ENCODE measurements around the gene PDE4B. TPM values are rescaled to one million over a fixed set of nuclear protein-coding genes. Genes with fewer than 3 reads are reported as not detected.

Gene PDE4B
- total and polyA plus RNA-seq, 2 of the 13 experiments (the other 11 are each of a cell fraction or from before 2014, with no cell fraction given) = not detected

- TF ChIP-seq, protein P1, sequence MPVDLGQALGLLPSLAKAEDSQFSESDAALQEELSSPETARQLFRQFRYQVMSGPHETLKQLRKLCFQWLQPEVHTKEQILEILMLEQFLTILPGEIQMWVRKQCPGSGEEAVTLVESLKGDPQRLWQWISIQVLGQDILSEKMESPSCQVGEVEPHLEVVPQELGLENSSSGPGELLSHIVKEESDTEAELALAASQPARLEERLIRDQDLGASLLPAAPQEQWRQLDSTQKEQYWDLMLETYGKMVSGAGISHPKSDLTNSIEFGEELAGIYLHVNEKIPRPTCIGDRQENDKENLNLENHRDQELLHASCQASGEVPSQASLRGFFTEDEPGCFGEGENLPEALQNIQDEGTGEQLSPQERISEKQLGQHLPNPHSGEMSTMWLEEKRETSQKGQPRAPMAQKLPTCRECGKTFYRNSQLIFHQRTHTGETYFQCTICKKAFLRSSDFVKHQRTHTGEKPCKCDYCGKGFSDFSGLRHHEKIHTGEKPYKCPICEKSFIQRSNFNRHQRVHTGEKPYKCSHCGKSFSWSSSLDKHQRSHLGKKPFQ (CRISPR knock-in tag; IDR thresholded peaks at IDR 0.05; ENCODE audit: insufficient replicate concordance) = no peak
- no peak for TF ChIP-seq CBX1 (IDR thresholded peaks at IDR 0.05; ENCODE audit: low read depth)
- TF ChIP-seq, protein P2, sequence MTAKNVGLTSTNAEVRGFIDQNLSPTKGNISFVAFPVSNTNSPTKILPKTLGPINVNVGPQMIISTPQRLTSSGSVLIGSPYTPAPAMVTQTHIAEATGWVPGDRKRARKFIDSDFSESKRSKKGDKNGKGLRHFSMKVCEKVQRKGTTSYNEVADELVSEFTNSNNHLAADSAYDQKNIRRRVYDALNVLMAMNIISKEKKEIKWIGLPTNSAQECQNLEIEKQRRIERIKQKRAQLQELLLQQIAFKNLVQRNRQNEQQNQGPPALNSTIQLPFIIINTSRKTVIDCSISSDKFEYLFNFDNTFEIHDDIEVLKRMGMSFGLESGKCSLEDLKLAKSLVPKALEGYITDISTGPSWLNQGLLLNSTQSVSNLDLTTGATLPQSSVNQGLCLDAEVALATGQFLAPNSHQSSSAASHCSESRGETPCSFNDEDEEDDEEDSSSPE (CRISPR knock-in tag; IDR thresholded peaks at IDR 0.05) = no peak
- TF ChIP-seq ZNF260 (CRISPR knock-in tag; IDR thresholded peaks at IDR 0.05; ENCODE audit: borderline replicate concordance, low read depth) = no peak
- TF ChIP-seq, protein P3, sequence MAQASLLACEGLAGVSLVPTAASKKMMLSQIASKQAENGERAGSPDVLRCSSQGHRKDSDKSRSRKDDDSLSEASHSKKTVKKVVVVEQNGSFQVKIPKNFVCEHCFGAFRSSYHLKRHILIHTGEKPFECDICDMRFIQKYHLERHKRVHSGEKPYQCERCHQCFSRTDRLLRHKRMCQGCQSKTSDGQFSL (CRISPR knock-in tag; IDR thresholded peaks at IDR 0.05) = no peak
- no peak for TF ChIP-seq DNMT3B (CRISPR knock-in tag; conservative IDR thresholded peaks at IDR 0.05)
- no peak for TF ChIP-seq ZNF720 (CRISPR knock-in tag; IDR thresholded peaks at IDR 0.05)
Measured at GRCh38 chr1:66309006-66309741, 516.5 kb downstream of the PDE4B start (continued).

DNA sequence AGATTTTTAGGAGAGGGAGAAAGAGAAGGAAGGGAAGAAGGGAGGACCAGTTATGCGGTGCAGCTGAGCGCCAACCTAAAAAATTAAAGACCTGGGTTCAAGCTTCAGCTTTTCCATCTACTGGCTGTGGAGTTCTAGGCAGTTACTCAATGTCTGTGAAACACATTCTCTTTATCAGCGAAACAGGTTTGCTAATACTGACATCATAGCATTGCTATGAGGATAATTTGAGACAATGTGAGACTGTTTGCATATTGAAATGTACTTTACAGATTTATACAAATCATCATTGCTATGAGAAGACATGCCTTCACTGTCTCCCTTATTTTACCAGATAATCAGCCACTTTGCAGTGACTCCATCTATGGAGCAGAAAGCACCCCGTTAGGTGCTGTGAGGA lies 518.4 kb downstream of the PDE4B start:
- Histone ChIP-seq H3K9ac (ENCODE audit: insufficient read depth, low read depth, low read length) (no peak overlapping the region), H3K4me3 (replicated peaks in 1 of 3; ENCODE audit: insufficient read depth in 1 of 3, low read depth in 2 of 3, low read length in 3 of 3) (no peak overlapping the region), H4K20me1 (ENCODE audit: insufficient read depth, low read length) (no peaks in the 10 kb centered on the region), H3K27me3 (ENCODE audit: control insufficient read depth in 1 of 2, insufficient read depth in 2 of 2, low read length in 2 of 2) (no peaks in the 10 kb centered on the region), H2AFZ (ENCODE audit: low read length) (no peak overlapping the region), H3K9me3 (ENCODE audit: low read length) (no peaks in the 10 kb centered on the region), H3K36me3 (replicated peaks in 1 of 2; ENCODE audit: control insufficient read depth in 1 of 2, insufficient read depth in 2 of 2, low read length in 2 of 2) (no peaks in the 10 kb centered on the region), H3K4me1 (ENCODE audit: insufficient read depth, low read length) (no peaks in the 10 kb centered on the region), H3K27ac (ENCODE audit: extremely low read length, insufficient read depth, low read length) (no peak overlapping the region), H3K79me2 (ENCODE audit: insufficient read depth, low read length) (no peaks in the 10 kb centered on the region), H3K4me2 (ENCODE audit: low read depth, low read length) (no peak overlapping the region)
- 48% methylated on average over 4 of the region's 4 CpGs for WGBS (ENCODE audit: low lambda C conversion rate)
- no TSS peak for BruUV-seq (replicated peaks)
- DNase-seq (ENCODE audit: low spot score) (no peak), FAIRE-seq (no peak), ATAC-seq (no peak)
- ChIA-PET POLR2A (no interaction called here), CTCF (ENCODE audit: low intra/inter-chr PET ratio, low total read pairs) (no interaction called here)
- in situ Hi-C loops (cut with HindIII; ENCODE audit: extremely low pct_ligation_motif_present, low pct_unique_long_range_greater_than_20kb) (no loop called here), intact Hi-C loops (cut with micrococcal nuclease; ENCODE audit: unreplicated experiment) (no loop called here)
- TF ChIP-seq KLF15 (CRISPR knock-in tag; IDR thresholded peaks at IDR 0.05; ENCODE audit: borderline replicate concordance) (no peak), SNAI1 (CRISPR knock-in tag; IDR thresholded peaks at IDR 0.05; ENCODE audit: borderline replicate concordance) (no peak), TOE1 (CRISPR knock-in tag; IDR thresholded peaks at IDR 0.05) (no peak)

All from HepG2 (cell line).